ENCODE measurements around the gene PSMC3.

DNA sequence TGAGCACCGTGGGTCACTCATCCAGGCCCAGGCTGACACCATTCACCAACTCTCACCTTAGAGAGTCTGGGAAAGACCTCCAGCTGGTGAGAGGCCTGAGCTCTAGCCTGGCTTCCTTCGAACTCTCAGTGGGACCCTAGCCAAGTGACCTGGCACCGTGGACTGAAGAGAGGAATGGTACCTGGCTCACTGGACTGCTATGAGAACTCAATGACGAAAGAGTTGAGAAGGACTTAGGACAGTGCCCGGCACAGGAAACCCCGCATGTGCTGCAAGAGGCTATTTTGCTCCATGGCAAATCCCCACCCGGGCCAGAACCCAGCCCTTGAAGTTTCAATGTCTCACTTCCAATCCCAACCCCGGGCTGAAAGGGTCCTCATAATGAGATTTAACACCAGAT is 23.3 kb upstream of the PSMC3 start:
- TF ChIP-seq, protein P1, sequence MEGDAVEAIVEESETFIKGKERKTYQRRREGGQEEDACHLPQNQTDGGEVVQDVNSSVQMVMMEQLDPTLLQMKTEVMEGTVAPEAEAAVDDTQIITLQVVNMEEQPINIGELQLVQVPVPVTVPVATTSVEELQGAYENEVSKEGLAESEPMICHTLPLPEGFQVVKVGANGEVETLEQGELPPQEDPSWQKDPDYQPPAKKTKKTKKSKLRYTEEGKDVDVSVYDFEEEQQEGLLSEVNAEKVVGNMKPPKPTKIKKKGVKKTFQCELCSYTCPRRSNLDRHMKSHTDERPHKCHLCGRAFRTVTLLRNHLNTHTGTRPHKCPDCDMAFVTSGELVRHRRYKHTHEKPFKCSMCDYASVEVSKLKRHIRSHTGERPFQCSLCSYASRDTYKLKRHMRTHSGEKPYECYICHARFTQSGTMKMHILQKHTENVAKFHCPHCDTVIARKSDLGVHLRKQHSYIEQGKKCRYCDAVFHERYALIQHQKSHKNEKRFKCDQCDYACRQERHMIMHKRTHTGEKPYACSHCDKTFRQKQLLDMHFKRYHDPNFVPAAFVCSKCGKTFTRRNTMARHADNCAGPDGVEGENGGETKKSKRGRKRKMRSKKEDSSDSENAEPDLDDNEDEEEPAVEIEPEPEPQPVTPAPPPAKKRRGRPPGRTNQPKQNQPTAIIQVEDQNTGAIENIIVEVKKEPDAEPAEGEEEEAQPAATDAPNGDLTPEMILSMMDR (IDR thresholded peaks at IDR 0.05; ENCODE audit: low read depth, low read length, poor library complexity, severe bottlenecking): no peak
- TF ChIP-seq EZH2phosphoT487 (IDR thresholded peaks at IDR 0.05; ENCODE audit: borderline replicate concordance, low read length): no peak
